Subcutaneous abdominal adipose tissue (tissue), 5 donors: ENCODE measurements around the gene TESK2.
"Not testable (repeated sequence)": the region's sequence is repeated elsewhere in the genome, so short reads cannot be mapped to it uniquely, and the experiment has no call there.

Experiments used
- H3K27ac ChIP-seq: one replicate; pipeline ENCODE4 v1.7.0; 2013; ENCODE audit warnings: low read depth, mild to moderate bottlenecking, inconsistent platforms, low read length, moderate library complexity
- H3K27me3 ChIP-seq, 5 donors: one replicate each; pipeline ENCODE4 v1.7.0; 2013; ENCODE audit warnings: low read length in 5 of 5, inconsistent platforms in 1 of 5; ENCODE audit not compliant: control insufficient read depth in 5 of 5, insufficient read depth in 4 of 5
- H3K36me3 ChIP-seq, 5 donors: one replicate each; pipeline ENCODE4 v1.7.0; 2013; ENCODE audit warnings: low read length in 5 of 5; ENCODE audit not compliant: control insufficient read depth in 5 of 5, insufficient read depth in 5 of 5
- H3K4me1 ChIP-seq, 5 donors: one replicate each; pipeline ENCODE4 v1.7.0; 2013; ENCODE audit warnings: low read length in 5 of 5, mild to moderate bottlenecking in 3 of 5, moderate library complexity in 1 of 5; ENCODE audit not compliant: control insufficient read depth in 5 of 5, insufficient read depth in 5 of 5
- H3K4me3 ChIP-seq, 5 donors: one replicate each; pipeline ENCODE4 v1.7.0; 2013; ENCODE audit warnings: low read length in 5 of 5, low read depth in 1 of 5
- H3K9ac ChIP-seq, 5 donors: one replicate each; pipeline ENCODE4 v1.7.0; 2013; ENCODE audit warnings: low read length in 5 of 5, mild to moderate bottlenecking in 4 of 5, moderate library complexity in 3 of 5
- H3K9me3 ChIP-seq, 5 donors: one replicate each; pipeline ENCODE4 v1.7.0; 2013; ENCODE audit warnings: low read length in 5 of 5; ENCODE audit not compliant: control insufficient read depth in 5 of 5
- donor health status: healthy.
- donor health status: healthy.
- donor health status: healthy.
- donor health status: healthy.
- donor health status: healthy.

Gene TESK2

DNA sequence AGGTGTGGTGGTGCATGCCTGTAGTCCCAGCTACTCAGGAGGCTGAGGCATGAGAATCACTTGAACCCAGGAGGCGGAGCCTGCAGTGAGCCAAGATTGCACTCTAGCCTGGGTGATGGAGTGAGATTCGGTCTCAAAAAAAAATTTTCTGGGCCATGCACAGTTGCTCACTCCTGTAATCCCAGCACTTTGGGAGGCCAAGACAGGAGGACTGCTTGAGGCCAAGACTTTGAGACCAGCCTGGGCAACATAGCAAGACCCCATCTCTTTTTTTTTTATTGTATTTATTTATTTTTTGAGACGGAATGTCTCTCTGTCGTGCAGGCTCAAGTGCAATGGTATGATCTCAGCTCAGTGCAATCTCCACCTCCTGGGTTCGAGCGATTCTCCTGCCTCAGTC lies 16.8 kb downstream of the TESK2 start:
- H3K27me3 ChIP-seq, H3K36me3 ChIP-seq, H3K9ac ChIP-seq, H3K4me3 ChIP-seq, H3K27ac ChIP-seq, H3K4me1 ChIP-seq, H3K9me3 ChIP-seq: not testable (repeated sequence)

DNA sequence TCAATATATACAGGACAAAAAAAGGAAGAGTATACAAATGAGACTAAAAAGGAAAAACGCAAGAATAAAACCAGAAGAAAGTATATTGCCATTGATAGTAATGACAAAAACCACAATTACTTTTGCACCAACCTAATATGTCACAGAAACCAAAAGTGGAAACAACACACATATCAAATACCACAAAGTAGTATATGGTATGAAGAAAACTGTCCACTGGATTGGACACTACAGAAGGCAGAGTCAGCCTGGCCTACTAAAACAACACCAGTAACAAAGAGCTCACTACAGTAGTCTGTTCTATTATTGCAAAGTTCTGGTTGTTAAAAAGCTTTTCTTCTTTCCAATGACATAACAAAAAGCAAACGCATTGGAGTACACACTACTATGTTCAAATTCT lies 17.7 kb downstream of the TESK2 start:
- H3K9me3 ChIP-seq: no peaks in the 10 kb centered on the region
- H3K27ac ChIP-seq: no peak overlapping the region
- no peaks in the 10 kb centered on the region for H3K27me3 ChIP-seq
- no peak overlapping the region for H3K4me3 ChIP-seq
- H3K4me1 ChIP-seq: no peaks in the 10 kb centered on the region
- no peak overlapping the region for H3K9ac ChIP-seq
- no peaks in the 10 kb centered on the region for H3K36me3 ChIP-seq

DNA sequence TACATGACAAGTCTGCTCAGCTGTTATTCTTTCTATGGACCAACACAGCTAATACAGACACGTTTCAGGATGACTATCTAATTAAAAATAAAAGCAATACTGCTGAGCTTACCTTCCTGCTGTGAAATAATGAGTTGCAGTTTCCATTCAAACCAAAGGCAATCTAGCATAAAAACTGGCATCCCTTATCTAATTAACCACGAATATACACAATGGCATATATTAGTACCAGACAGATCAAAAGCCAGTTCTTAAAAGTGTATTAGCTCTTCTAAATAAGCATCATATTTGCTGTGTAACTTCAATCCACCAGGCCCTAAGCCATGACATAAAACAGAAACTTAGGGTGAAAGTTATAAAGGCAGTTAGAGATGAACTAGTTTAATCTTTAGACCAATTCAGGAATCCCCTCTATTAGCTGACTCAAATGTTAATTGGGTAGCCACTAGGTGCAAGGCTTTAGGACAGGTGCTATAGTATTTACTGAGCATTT lies 20.6 kb downstream of the TESK2 start:
- Histone ChIP-seq H3K9ac (no peak overlapping the region), H3K27me3 (no peaks in the 10 kb centered on the region), H3K4me3 (no peak overlapping the region), H3K9me3 (no peaks in the 10 kb centered on the region), H3K4me1 (no peaks in the 10 kb centered on the region), H3K27ac (no peak overlapping the region), H3K36me3 (no peaks in the 10 kb centered on the region)

DNA sequence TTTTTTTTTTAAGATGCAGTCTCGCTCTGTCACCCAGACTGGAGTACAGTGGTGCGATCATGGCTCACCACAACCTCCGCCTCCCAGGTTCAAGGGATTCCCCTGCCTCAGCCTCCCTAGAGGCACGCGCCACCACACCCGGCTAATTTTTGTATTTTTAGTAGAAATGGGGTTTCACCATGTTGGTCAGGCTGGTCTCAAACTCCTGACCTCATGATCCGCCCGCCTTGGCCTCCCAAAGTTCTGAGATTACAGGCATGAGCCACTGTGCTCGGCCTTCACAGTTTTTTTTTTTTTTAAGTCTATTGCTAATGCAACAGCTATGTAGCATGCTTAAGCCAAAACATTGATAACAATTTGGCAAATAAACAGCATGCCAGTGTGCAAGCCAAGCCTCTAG lies 23.6 kb downstream of the TESK2 start:
- H3K36me3 ChIP-seq, H3K27me3 ChIP-seq, H3K9ac ChIP-seq, H3K27ac ChIP-seq, H3K9me3 ChIP-seq, H3K4me3 ChIP-seq, H3K4me1 ChIP-seq: not testable (repeated sequence)

DNA sequence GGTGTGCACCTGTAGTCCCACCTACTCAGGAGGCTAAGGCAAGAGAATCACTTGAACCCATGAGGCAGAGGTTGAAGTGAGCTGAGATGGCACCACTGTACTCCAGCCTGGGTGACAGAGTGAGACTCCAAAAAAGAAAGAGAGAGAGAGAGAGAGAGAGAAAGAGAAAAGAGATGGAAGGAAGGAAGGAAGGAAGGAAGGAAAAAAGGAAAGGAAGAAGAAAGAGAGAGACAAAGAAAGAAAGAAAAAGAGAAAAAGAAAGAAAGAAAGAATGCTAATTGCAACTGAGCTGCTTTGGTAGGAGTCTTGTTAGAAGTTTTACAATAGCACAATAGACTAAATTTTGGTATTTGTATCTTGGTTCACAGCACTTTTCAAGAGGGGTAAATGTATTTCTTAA lies 25.7 kb downstream of the TESK2 start:
- Histone ChIP-seq H3K9ac (no peak overlapping the region), H3K4me3 (no peak overlapping the region), H3K9me3 (no peaks in the 10 kb centered on the region), H3K27me3 (no peaks in the 10 kb centered on the region), H3K27ac (no peak overlapping the region), H3K36me3 (no peaks in the 10 kb centered on the region), H3K4me1 (no peaks in the 10 kb centered on the region)

DNA sequence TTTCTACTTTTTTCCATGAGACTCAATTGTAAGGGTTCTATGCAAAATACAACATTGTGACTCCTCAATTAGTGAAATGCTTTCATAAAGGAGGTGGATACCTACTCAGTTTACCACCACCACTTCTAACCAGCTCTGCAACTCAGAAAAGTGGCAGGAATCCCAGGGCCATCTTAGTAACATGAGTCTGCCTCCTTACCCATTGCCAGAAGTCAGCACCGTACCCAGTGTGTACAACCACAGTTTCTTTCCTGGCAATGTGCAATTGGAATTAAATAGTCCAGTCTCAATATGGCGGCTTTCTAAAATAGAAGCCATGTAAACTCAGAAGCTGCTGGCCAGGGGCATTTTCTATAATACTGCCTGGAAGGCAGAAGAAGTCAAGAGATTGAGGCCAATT lies 32.1 kb downstream of the TESK2 start:
- Histone ChIP-seq H3K27me3 (no peaks in the 10 kb centered on the region), H3K9me3 (no peaks in the 10 kb centered on the region), H3K9ac (no peak overlapping the region), H3K4me1 (no peaks in the 10 kb centered on the region), H3K36me3 (peaks cover 0 to 3% (median 0%) of the 10 kb centered on the region in 5 donors), H3K4me3 (no peak overlapping the region), H3K27ac (no peak overlapping the region)

DNA sequence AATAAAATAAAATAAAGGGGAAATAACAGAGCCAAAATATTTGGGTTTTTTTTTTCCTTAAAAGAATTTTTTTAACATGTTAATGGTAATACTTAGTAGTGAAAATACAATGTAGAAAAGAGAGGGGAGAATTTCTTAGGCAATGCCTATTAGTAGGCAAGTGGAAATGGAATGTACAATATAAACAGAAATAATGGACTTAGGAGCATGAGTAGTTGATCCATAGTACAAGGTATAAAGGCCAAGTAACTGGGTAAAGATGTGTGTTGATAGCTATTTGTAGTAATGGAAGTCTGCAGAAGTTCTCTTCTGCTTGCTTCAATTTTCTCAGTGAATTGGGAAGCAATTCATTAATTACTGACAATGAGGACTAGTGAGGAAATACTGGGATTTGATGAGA lies 34.4 kb downstream of the TESK2 start:
- H3K9me3 ChIP-seq: no peaks in the 10 kb centered on the region
- no peak overlapping the region for H3K27ac ChIP-seq
- H3K27me3 ChIP-seq: no peaks in the 10 kb centered on the region
- H3K4me3 ChIP-seq: no peak overlapping the region
- H3K36me3 ChIP-seq: peaks cover 0 to 3% (median 0%) of the 10 kb centered on the region in 5 donors
- no peak overlapping the region for H3K9ac ChIP-seq
- H3K4me1 ChIP-seq: no peaks in the 10 kb centered on the region

DNA sequence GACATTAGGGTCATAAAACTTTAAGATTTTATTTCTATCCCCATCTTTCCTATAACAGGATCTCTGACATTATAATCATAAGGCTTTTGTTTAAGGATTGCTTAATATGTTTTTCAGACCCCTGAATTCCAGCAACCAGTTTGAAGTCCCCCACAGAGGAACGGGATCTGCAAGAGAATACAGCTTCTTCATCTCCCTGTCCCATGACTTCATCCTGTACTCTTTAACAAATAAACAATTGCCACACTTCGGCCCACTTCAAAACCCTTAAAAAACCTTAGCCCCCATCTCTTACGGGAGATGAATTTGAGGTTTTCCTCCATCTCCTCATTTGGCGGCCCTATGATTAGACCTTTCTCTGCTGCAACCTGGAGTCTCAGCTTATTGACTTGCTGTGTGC lies 35.8 kb downstream of the TESK2 start:
- no peak overlapping the region for H3K4me3 ChIP-seq
- H3K4me1 ChIP-seq: no peaks in the 10 kb centered on the region
- H3K36me3 ChIP-seq: peaks cover 0 to 3% (median 0%) of the 10 kb centered on the region in 5 donors
- H3K27me3 ChIP-seq: no peaks in the 10 kb centered on the region
- no peaks in the 10 kb centered on the region for H3K9me3 ChIP-seq
- H3K9ac ChIP-seq: no peak overlapping the region
- no peak overlapping the region for H3K27ac ChIP-seq

DNA sequence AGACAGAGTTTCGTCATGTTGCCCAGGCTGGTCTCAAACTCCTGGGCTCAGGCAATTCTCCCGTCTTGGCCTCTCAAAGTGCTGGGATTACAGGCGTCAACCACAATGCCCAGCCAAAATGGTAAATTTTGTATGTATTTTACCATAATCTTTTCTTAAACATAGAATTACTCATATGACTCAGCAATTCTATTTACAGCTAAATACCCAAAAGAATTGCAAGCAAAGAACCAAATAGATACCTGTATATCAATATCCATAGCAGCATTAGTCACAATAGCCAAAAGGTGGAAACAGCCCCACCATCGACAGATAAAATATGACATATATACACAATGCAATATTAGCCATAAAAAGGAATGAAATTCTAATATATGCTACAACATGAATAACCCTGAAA lies 36.5 kb downstream of the TESK2 start:
- no peaks in the 10 kb centered on the region for H3K9me3 ChIP-seq
- no peak overlapping the region for H3K27ac ChIP-seq
- no peak overlapping the region for H3K9ac ChIP-seq
- H3K36me3 ChIP-seq: peaks cover 0 to 3% (median 0%) of the 10 kb centered on the region in 5 donors
- H3K27me3 ChIP-seq: no peaks in the 10 kb centered on the region
- no peak overlapping the region for H3K4me3 ChIP-seq
- no peaks in the 10 kb centered on the region for H3K4me1 ChIP-seq

DNA sequence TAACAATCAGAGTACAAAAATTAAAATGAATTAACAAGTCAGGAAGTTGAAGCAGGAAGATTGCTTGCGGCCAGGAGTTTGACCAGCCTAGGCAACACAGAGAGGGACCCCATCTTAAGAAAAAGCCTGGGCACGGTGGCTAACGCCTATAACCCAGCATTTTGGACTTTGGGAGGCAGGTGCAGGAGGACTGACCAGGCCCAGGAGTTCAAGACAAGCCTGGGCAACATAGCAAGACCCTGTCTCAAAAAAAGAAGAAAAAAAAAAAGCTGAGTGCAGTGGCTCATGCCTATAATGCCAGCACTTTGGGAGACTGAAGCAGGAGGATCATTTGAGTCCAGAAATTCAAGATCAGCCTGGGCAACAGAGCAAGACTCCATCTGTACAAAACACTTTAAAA lies 38.5 kb downstream of the TESK2 start:
- Histone ChIP-seq H3K4me1 (no peaks in the 10 kb centered on the region), H3K27me3 (no peaks in the 10 kb centered on the region), H3K9me3 (no peaks in the 10 kb centered on the region), H3K4me3 (no peak overlapping the region), H3K27ac (no peak overlapping the region), H3K36me3 (peaks cover 0 to 3% (median 0%) of the 10 kb centered on the region in 5 donors), H3K9ac (no peak overlapping the region)

DNA sequence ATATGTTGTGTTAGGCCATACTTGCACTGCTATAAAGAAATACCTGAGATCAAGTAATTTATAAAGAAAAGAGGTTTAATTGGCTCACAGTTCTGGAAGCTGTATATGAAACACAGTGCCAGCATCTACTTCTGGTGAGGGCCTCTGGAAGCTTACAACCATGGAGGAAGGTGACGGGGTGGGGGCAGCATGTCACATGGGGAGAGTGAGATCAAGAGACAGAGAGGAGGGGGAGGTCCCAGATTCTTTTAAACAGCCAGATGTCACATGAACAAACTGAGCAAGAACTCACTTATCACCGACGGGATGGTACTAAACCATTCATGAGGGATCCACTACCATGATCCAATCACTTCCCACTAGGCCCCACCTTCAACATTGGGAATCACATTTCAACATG lies 42.6 kb downstream of the TESK2 start:
- no peaks in the 10 kb centered on the region for H3K9me3 ChIP-seq
- H3K27me3 ChIP-seq: no peaks in the 10 kb centered on the region
- no peaks in the 10 kb centered on the region for H3K4me1 ChIP-seq
- H3K9ac ChIP-seq: no peak overlapping the region
- no peak overlapping the region for H3K27ac ChIP-seq
- no peak overlapping the region for H3K4me3 ChIP-seq
- H3K36me3 ChIP-seq: no peaks in the 10 kb centered on the region
